OCI-LY7 (cell line): ENCODE data around the gene SLX4. TPM values are rescaled to one million over a fixed set of nuclear protein-coding genes. Genes with fewer than 3 reads are reported as not detected.

ENCODE experiments used
- BruUV-seq: library from RNA; stranded (reverse); fragments of 400-500 nt; replicated peaks from 2 replicates; lab custom pipeline; 2021; lab: Mats Ljungman, UMichigan
- CTCF ChIA-PET: fragments of 300-600 bp; sonication (Branson Sonifier 250); formaldehyde crosslinking; loops from one replicate; lab custom pipeline; 2022; ENCODE audit warnings: antibody characterized with exemption; ENCODE audit not compliant: unreplicated experiment; lab: Charles Lee
- POLR2A ChIA-PET: fragments of 300-600 bp; sonication (Branson Sonifier 250); formaldehyde crosslinking; loops from one replicate; lab custom pipeline; 2022; ENCODE audit warnings: antibody characterized with exemption; lab: Charles Lee
- DNase-seq: peaks from one replicate; pipeline ENCODE4 v3.0.0-alpha.2; 2015; ENCODE audit warnings: low spot score
- H2AFZ ChIP-seq: fragments of 200-600 bp; sonication (generic), shearing (Covaris generic); 2 replicates; pipeline ENCODE4 v1.6.1; 2014; ENCODE audit warnings: mild to moderate bottlenecking, antibody characterized with exemption, low read length, moderate library complexity
- H3K27ac ChIP-seq: fragments of 200-600 bp; sonication (generic); 2 replicates; pipeline ENCODE4 v1.5.1; 2014; ENCODE audit warnings: mixed run types, low read depth, mild to moderate bottlenecking, moderate library complexity, low read length, inconsistent platforms; ENCODE audit not compliant: poor library complexity, severe bottlenecking
- H3K36me3 ChIP-seq: fragments of 200-600 bp; sonication (generic); 2 replicates; pipeline ENCODE4 v1.6.1; 2014; ENCODE audit warnings: mild to moderate bottlenecking, antibody characterized with exemption, low read length, moderate library complexity, mixed read lengths; ENCODE audit not compliant: insufficient read depth
- H3K4me1 ChIP-seq: fragments of 200-600 bp; sonication (generic); 2 replicates; pipeline ENCODE4 v1.5.1; 2014; ENCODE audit warnings: mild to moderate bottlenecking, low read length; ENCODE audit not compliant: insufficient read depth, poor library complexity, severe bottlenecking
- H3K4me2 ChIP-seq: fragments of 200-600 bp; sonication (generic); 2 replicates; pipeline ENCODE4 v1.6.1; 2014; ENCODE audit warnings: mild to moderate bottlenecking, low read length
- H3K4me3 ChIP-seq: fragments of 200-600 bp; sonication (generic); 2 replicates; pipeline ENCODE4 v1.5.1; 2014; ENCODE audit warnings: mild to moderate bottlenecking, low read depth, low read length; ENCODE audit not compliant: poor library complexity, severe bottlenecking
- H3K79me2 ChIP-seq: fragments of 200-600 bp; sonication (generic); 2 replicates; pipeline ENCODE4 v1.6.1; 2016; ENCODE audit warnings: low read depth, mild to moderate bottlenecking, low read length, moderate library complexity, mixed read lengths; ENCODE audit not compliant: insufficient read depth
- H3K9me2 ChIP-seq: fragments of 200-600 bp; sonication (generic); 2 replicates; pipeline ENCODE4 v1.6.1; 2016; ENCODE audit warnings: mild to moderate bottlenecking, low read length, mixed read lengths; ENCODE audit not compliant: insufficient read depth
- H3K9me3 ChIP-seq: fragments of 200-600 bp; sonication (generic); 2 replicates; pipeline ENCODE4 v1.6.1; 2014; ENCODE audit warnings: mild to moderate bottlenecking, mixed run types, low read length, mixed read lengths
- H4K20me1 ChIP-seq: fragments of 200-600 bp; sonication (generic); 2 replicates; pipeline ENCODE4 v1.6.1; 2014; ENCODE audit warnings: mild to moderate bottlenecking, antibody characterized with exemption, low read length, moderate library complexity, mixed read lengths; ENCODE audit not compliant: insufficient read depth
- CTCF ChIP-seq: fragments of 200-600 bp; sonication (generic); conservative IDR thresholded peaks from 2 replicates; pipeline ENCODE4 v1.5.1; 2014; ENCODE audit warnings: mild to moderate bottlenecking, antibody characterized with exemption, low read length, moderate library complexity, mixed read lengths
- EZH2phosphoT487 ChIP-seq: fragments of 200-600 bp; sonication (generic); IDR thresholded peaks from 2 replicates; pipeline ENCODE4 v1.6.1; 2018; ENCODE audit warnings: low read depth, borderline replicate concordance, mild to moderate bottlenecking, mixed run types, antibody characterized with exemption, low read length, moderate library complexity, mixed read lengths
- intact Hi-C: fragments of 100-400 bp; cut with micrococcal nuclease; formaldehyde crosslinking; loops from one replicate; pipeline ENCODE4 v1.10.0; 2022; ENCODE audit not compliant: unreplicated experiment
- total RNA-seq, 2 experiments: library from RNA; depleted of rRNA in 1 of 2; stranded (reverse); fragments of >200 nt in 1 of 2; shearing (Covaris generic) in 1 of 2; gene quantifications; 2 replicates each; pipeline ENCODE4 v1.2.3, GENCODE V29; 2014 to 2022

The SLX4 gene
- total RNA-seq, 2 experiments from 2014 or later = 13.2 to 35.7 TPM

GRCh38 chr16:3579776-3580175 is 31.6 kb downstream of the SLX4 start:
- peak overlapping the region; percentile 68 for H3K4me2 ChIP-seq
- H3K27ac ChIP-seq = peak overlapping the region; percentile 94
- peak overlapping the region; percentile 47 for H3K4me3 ChIP-seq
- BruUV-seq = no TSS peak
- no peak overlapping the region for H2AFZ ChIP-seq
- H3K9me3 ChIP-seq = no peaks in the 10 kb centered on the region
- TF ChIP-seq CTCF (no peak), EZH2phosphoT487 (no peak)
- peaks cover 53% of the 10 kb centered on the region for H3K4me1 ChIP-seq
- intact Hi-C loops = loop anchor here (1.0 to 2.0 kb wide), 3 partner anchors 8 to 43 kb away; partner anchors contain the start of gene SLX4
- H3K9me2 ChIP-seq = no peaks in the 10 kb centered on the region
- ChIA-PET POLR2A (interaction anchor here (0.8 to 2.1 kb wide), 4 partner anchors 27 to 43 kb away, joined by 3 to 11 read pairs (median 8); partner anchors contain the start of gene SLX4), CTCF (interaction anchor here (1.2 kb wide), 1 partner anchor 43 kb away, joined by 5 read pairs; no protein-coding TSS in a partner anchor)
- peaks cover 32% of the 10 kb centered on the region for H3K79me2 ChIP-seq
- no peaks in the 10 kb centered on the region for H4K20me1 ChIP-seq
- peaks cover 54% of the 10 kb centered on the region for H3K36me3 ChIP-seq
- no peak for DNase-seq

GRCh38 chr16:3578610-3579551 is 32.5 kb downstream of the SLX4 start:
- H3K4me3 ChIP-seq = peak overlapping the region; percentile 71
- intact Hi-C loops = loop anchor here (1.0 to 2.0 kb wide), 2 partner anchors 8 to 44 kb away; no protein-coding TSS in a partner anchor
- ChIA-PET POLR2A (interaction anchor here (0.9 to 2.1 kb wide), 3 partner anchors 24 to 33 kb away, joined by 3 to 11 read pairs (median 6); partner anchors contain the start of gene SLX4), CTCF (no interaction called here)
- peak; percentile 93 for DNase-seq
- peaks cover 55% of the 10 kb centered on the region for H3K36me3 ChIP-seq
- BruUV-seq = no TSS peak
- H3K27ac ChIP-seq = peak overlapping the region; percentile 94
- peak overlapping the region; percentile 68 for H3K4me2 ChIP-seq
- no peaks in the 10 kb centered on the region for H3K9me3 ChIP-seq
- no peak overlapping the region for H2AFZ ChIP-seq
- TF ChIP-seq EZH2phosphoT487 = no peak
- no peak for TF ChIP-seq CTCF
- no peaks in the 10 kb centered on the region for H4K20me1 ChIP-seq
- no peaks in the 10 kb centered on the region for H3K9me2 ChIP-seq
- peaks cover 62% of the 10 kb centered on the region for H3K4me1 ChIP-seq
- peaks cover 37% of the 10 kb centered on the region for H3K79me2 ChIP-seq
